GM21526 (cell line): Measurements from ENCODE around the gene MLLT3.
A peak's percentile ranks its signal among the peaks of the same experiment; 100 is the strongest.

Experiments
- ATAC-seq: cut with Tn5 transposase; IDR thresholded peaks from one replicate; pipeline ENCODE4 v1.9.1; 2021; ENCODE audit warnings: moderate library complexity; ENCODE audit not compliant: unreplicated experiment, low FRiP score

MLLT3 gene

GRCh38 chr9:20526500-20527319, 95.6 kb downstream of the MLLT3 start:
- peak; percentile 73 for ATAC-seq

- ATAC-seq: no peak
These were observed 97.5 kb downstream of the MLLT3 start for GRCh38 chr9:20524776-20525175.

GRCh38 chr9:20518737-20519136, 103.6 kb downstream of the MLLT3 start:
- no peak for ATAC-seq

- no peak for ATAC-seq
These were observed 109.0 kb downstream of the MLLT3 start for GRCh38 chr9:20513126-20513913.

- ATAC-seq: no peak
These were observed 109.7 kb downstream of the MLLT3 start for GRCh38 chr9:20512636-20513035.

GRCh38 chr9:20512106-20512505, 110.2 kb downstream of the MLLT3 start:
- no peak for ATAC-seq

- ATAC-seq: no peak
These were observed 110.6 kb downstream of the MLLT3 start for GRCh38 chr9:20511686-20512085.

- ATAC-seq: no peak
These were observed 112.8 kb downstream of the MLLT3 start for GRCh38 chr9:20509466-20509865.

GRCh38 chr9:20508242-20508641, 114.1 kb downstream of the MLLT3 start:
- peak; percentile 75 for ATAC-seq

GRCh38 chr9:20507431-20507830, 114.9 kb downstream of the MLLT3 start:
- ATAC-seq: no peak

- ATAC-seq: no peak
These were observed 116.0 kb downstream of the MLLT3 start for GRCh38 chr9:20506099-20506900.

- ATAC-seq: no peak
These were observed 116.7 kb downstream of the MLLT3 start for GRCh38 chr9:20505574-20505973.

- ATAC-seq: no peak
These were observed 117.4 kb downstream of the MLLT3 start for GRCh38 chr9:20504930-20505329.

- ATAC-seq: no peak
These were observed 122.2 kb downstream of the MLLT3 start for GRCh38 chr9:20500101-20500500.

- ATAC-seq: no peak
These were observed 123.3 kb downstream of the MLLT3 start for GRCh38 chr9:20499013-20499412.

- ATAC-seq: no peak
These were observed 126.0 kb downstream of the MLLT3 start for GRCh38 chr9:20496328-20496727.

GRCh38 chr9:20495098-20495497, 127.2 kb downstream of the MLLT3 start:
- no peak for ATAC-seq

- ATAC-seq: no peak
These were observed 128.3 kb downstream of the MLLT3 start for GRCh38 chr9:20494035-20494434.

- no peak for ATAC-seq
These were observed 129.5 kb downstream of the MLLT3 start for GRCh38 chr9:20492772-20493171.

- no peak for ATAC-seq
These were observed 130.7 kb downstream of the MLLT3 start for GRCh38 chr9:20491612-20492011.

GRCh38 chr9:20490246-20490834, 132.0 kb downstream of the MLLT3 start:
- ATAC-seq: no peak
